K562 (cell line): Measurements from ENCODE around the gene LY6G6F. TPM values are rescaled to one million over a fixed set of nuclear protein-coding genes. Genes with fewer than 3 reads are reported as not detected.

ENCODE experiments used
- CBX1 ChIP-seq: sonication (generic); IDR thresholded peaks from 2 replicates; pipeline ENCODE4 v1.6.1; 2016; ENCODE audit warnings: antibody characterized with exemption, low read depth, mild to moderate bottlenecking
- E2F4 ChIP-seq: sonication (generic); formaldehyde crosslinking; IDR thresholded peaks from 2 replicates; pipeline ENCODE4 v1.8.0; 2022; ENCODE audit warnings: mild to moderate bottlenecking, low read depth, missing genetic modification reagents
- E2F8 ChIP-seq: fragments of 450-650 bp; IDR thresholded peaks from 2 replicates; pipeline ENCODE4 v1.7.1; 2018; ENCODE audit warnings: mild to moderate bottlenecking, low read depth; ENCODE audit not compliant: partially characterized antibody
- FOXJ2 ChIP-seq: fragments of 200-800 bp; sonication (Bioruptor generic); IDR thresholded peaks from 2 replicates; pipeline ENCODE4 v1.6.1; 2016; ENCODE audit warnings: missing genetic modification characterization, missing compliant biosample characterization
- JUNB ChIP-seq: fragments of 450-650 bp; formaldehyde crosslinking; conservative IDR thresholded peaks from 2 replicates; pipeline ENCODE4 v1.4.0; 2020; ENCODE audit warnings: mild to moderate bottlenecking
- KHSRP ChIP-seq: fragments of 450-650 bp; IDR thresholded peaks from 2 replicates; pipeline ENCODE4 v1.6.1; 2017
- MAFF ChIP-seq: IDR thresholded peaks from 2 replicates; pipeline ENCODE4 v1.6.1; 2012; ENCODE audit warnings: low read length, improper control_type of control experiment
- MECOM ChIP-seq: fragments of 250-450 bp; sonication (Bioruptor Pico); IDR thresholded peaks from 2 replicates; pipeline ENCODE4 v1.8.0; 2022; ENCODE audit warnings: inconsistent platforms
- NRF1 ChIP-seq, 2 experiments: fragments of 450-650 bp; IDR thresholded peaks in 1 of 2; conservative IDR thresholded peaks in 1 of 2; 2 replicates each; pipeline ENCODE4 v1.6.1; 2014; ENCODE audit warnings: mild to moderate bottlenecking in 2 of 2
- RB1 ChIP-seq: fragments of 450-650 bp; IDR thresholded peaks from 2 replicates; pipeline ENCODE4 v1.6.1; 2017; ENCODE audit warnings: low read depth, mild to moderate bottlenecking
- RFX1 ChIP-seq: fragments of 450-650 bp; IDR thresholded peaks from 2 replicates; pipeline ENCODE4 v1.6.1; 2016; ENCODE audit warnings: mild to moderate bottlenecking, moderate library complexity
- ZBTB2 ChIP-seq: fragments of 450-650 bp; IDR thresholded peaks from 2 replicates; pipeline ENCODE4 v1.6.1; 2016; ENCODE audit warnings: antibody characterized with exemption
- ZNF12 ChIP-seq: sonication (generic); formaldehyde crosslinking; IDR thresholded peaks from 2 replicates; pipeline ENCODE4 v1.4.0; 2020; ENCODE audit warnings: mild to moderate bottlenecking, missing genetic modification reagents
- ZNF124 ChIP-seq: sonication (generic); formaldehyde crosslinking; IDR thresholded peaks from 2 replicates; pipeline ENCODE4 v1.8.1; 2022; ENCODE audit warnings: missing genetic modification reagents
- ZNF184 ChIP-seq: sonication (generic); formaldehyde crosslinking; IDR thresholded peaks from 2 replicates; pipeline ENCODE4 v1.5.0; 2020; ENCODE audit warnings: missing genetic modification reagents
- ZNF551 ChIP-seq: fragments of 250-450 bp; sonication (Bioruptor Pico); IDR thresholded peaks from 2 replicates; pipeline ENCODE4 v1.5.0; 2021; ENCODE audit warnings: mild to moderate bottlenecking, moderate library complexity
- polyA plus RNA-seq, 8 experiments: library from polyadenylated mRNA; depleted of rRNA in 4 of 8; stranded (reverse) in 5 of 8; unstranded in 3 of 8; fragments of >200 nt; fragmentation: Nextera tagmentation in 2 of 8; fragmentation: Illumina TruSeq in 1 of 8; extraction: Ambion mirVana in 2 of 8; extraction: Trizol in 1 of 8; gene quantifications; 2 replicates each; pipeline versions ENCODE4 v1.2.1 to v1.2.3, GENCODE V29; 2011 to 2014; ENCODE audit warnings: inconsistent platforms in 1 of 8, missing spikeins in 1 of 8
- total RNA-seq, 7 experiments: library from RNA; depleted of rRNA in 6 of 7; stranded (reverse); fragments of >200 nt in 6 of 7; fragmentation: Illumina TruSeq in 2 of 7; extraction: Trizol in 2 of 7; gene quantifications; 2 replicates each; pipeline versions ENCODE4 v1.2.1 to v1.2.3, GENCODE V29; 2011 to 2021; ENCODE audit warnings: low replicate concordance in 1 of 7
- TF ChIP-seq, protein P1 (sequence below): fragments of 450-650 bp; IDR thresholded peaks from 2 replicates; pipeline ENCODE4 v1.6.1; 2016; ENCODE audit warnings: mild to moderate bottlenecking

The LY6G6F gene
- total and polyA plus RNA-seq, 9 of the 15 experiments (the other 6 are each of a cell fraction or from before 2014, with no cell fraction given) = 0.14 to 0.50 (median 0.28) TPM; not detected in 2

- TF ChIP-seq KHSRP (no peak), RFX1 (no peak), ZNF551 (no peak), RB1 (no peak), ZNF12 (CRISPR knock-in tag) (peak; percentile 23; the same call in 1 of the 2 replicates), CBX1 (no peak), NRF1 (conservative IDR thresholded peaks at IDR 0.05 in 1 of 2, IDR thresholded peaks at IDR 0.05 in 1 of 2) (peak; percentile 99), JUNB (CRISPR knock-in tag) (no peak), ZNF124 (no peak), FOXJ2 (0 out of 2 replicates have a peak, but pooled peaks have one; percentile 62), MAFF (peak; percentile 10; the same call in 1 of the 2 replicates), E2F8 (no peak), ZNF184 (CRISPR knock-in tag) (no peak), MECOM (CRISPR knock-in tag) (no peak), E2F4 (CRISPR knock-in tag) (peak; percentile 100), ZBTB2 (peak; percentile 94)
- TF ChIP-seq, protein P1, sequence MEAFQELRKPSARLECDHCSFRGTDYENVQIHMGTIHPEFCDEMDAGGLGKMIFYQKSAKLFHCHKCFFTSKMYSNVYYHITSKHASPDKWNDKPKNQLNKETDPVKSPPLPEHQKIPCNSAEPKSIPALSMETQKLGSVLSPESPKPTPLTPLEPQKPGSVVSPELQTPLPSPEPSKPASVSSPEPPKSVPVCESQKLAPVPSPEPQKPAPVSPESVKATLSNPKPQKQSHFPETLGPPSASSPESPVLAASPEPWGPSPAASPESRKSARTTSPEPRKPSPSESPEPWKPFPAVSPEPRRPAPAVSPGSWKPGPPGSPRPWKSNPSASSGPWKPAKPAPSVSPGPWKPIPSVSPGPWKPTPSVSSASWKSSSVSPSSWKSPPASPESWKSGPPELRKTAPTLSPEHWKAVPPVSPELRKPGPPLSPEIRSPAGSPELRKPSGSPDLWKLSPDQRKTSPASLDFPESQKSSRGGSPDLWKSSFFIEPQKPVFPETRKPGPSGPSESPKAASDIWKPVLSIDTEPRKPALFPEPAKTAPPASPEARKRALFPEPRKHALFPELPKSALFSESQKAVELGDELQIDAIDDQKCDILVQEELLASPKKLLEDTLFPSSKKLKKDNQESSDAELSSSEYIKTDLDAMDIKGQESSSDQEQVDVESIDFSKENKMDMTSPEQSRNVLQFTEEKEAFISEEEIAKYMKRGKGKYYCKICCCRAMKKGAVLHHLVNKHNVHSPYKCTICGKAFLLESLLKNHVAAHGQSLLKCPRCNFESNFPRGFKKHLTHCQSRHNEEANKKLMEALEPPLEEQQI = no peak
These were observed 33.2 kb downstream of the LY6G6F start, which contains the start of gene MSH5 (continued) for GRCh38 chr6:31739639-31740396.
